ENCODE results near the gene CCDC110. TPM values are rescaled to one million over a fixed set of nuclear protein-coding genes. Genes with fewer than 3 reads are reported as not detected.
A peak's percentile ranks its signal among the peaks of the same experiment; 100 is the strongest.

CCDC110 gene
- total RNA-seq, 2 experiments from 2014 or later: 0.10 to 0.26 TPM

GRCh38 chr4:185405296-185405999 lies 66.1 kb downstream of the CCDC110 start:
- CTCF ChIA-PET: interaction anchor here (0.7 to 1.2 kb wide), 4 partner anchors 20 to 192 kb away, joined by 3 read pairs; partner anchors contain the start of gene UFSP2
- H3K4me3 Mint-ChIP-seq: no peak overlapping the region
- no peak overlapping the region for H3K27ac Mint-ChIP-seq
- no peak for DNase-seq
- H3K36me3 Mint-ChIP-seq: peaks cover 30% of the 10 kb centered on the region
- H3K4me1 Mint-ChIP-seq (ENCODE audit: low read depth): peaks cover 8% of the 10 kb centered on the region
- H3K27me3 Mint-ChIP-seq: no peaks in the 10 kb centered on the region
- no peaks in the 10 kb centered on the region for H3K9me3 Mint-ChIP-seq
- intact Hi-C loops (cut with micrococcal nuclease): loop anchor here (1.0 kb wide), 1 partner anchor 9 kb away; the partner anchor contains the start of gene ANKRD37
- POLR2A ChIA-PET: interaction anchor here (1.1 to 1.4 kb wide), 2 partner anchors 9 to 32 kb away, joined by 3 to 4 read pairs; partner anchors contain the start of gene ANKRD37

GRCh38 chr4:185404031-185404430 lies 67.5 kb downstream of the CCDC110 start:
- POLR2A ChIA-PET: interaction anchor here (0.6 kb wide), 2 partner anchors 121 to 239 kb away, joined by 3 to 4 read pairs; no protein-coding TSS in a partner anchor
- CTCF ChIA-PET: interaction anchor here (0.6 to 1.2 kb wide), 2 partner anchors 194 to 242 kb away, joined by 3 read pairs; no protein-coding TSS in a partner anchor
- Mint-ChIP-seq H3K4me3 (no peak overlapping the region), H3K36me3 (peaks cover 29% of the 10 kb centered on the region), H3K4me1 (ENCODE audit: low read depth) (peaks cover 11% of the 10 kb centered on the region), H3K9me3 (no peaks in the 10 kb centered on the region), H3K27ac (no peak overlapping the region), H3K27me3 (no peaks in the 10 kb centered on the region)
- intact Hi-C loops (cut with micrococcal nuclease): no loop called here
- DNase-seq: no peak

GRCh38 chr4:185399466-185399865 lies 72.1 kb downstream of the CCDC110 start:
- intact Hi-C loops (cut with micrococcal nuclease): loop anchor here (5.0 to 10.0 kb wide), 3 partner anchors 42 to 1895 kb away; partner anchors contain the start of genes ACSL1 and ING2
- H3K27ac Mint-ChIP-seq: no peak overlapping the region
- ChIA-PET CTCF (no interaction called here), POLR2A (no interaction called here)
- H3K36me3 Mint-ChIP-seq: peaks cover 17% of the 10 kb centered on the region
- no peak for DNase-seq
- no peaks in the 10 kb centered on the region for H3K27me3 Mint-ChIP-seq
- H3K4me1 Mint-ChIP-seq (ENCODE audit: low read depth): peaks cover 29% of the 10 kb centered on the region
- H3K4me3 Mint-ChIP-seq: no peak overlapping the region
- no peaks in the 10 kb centered on the region for H3K9me3 Mint-ChIP-seq

- H3K4me3 Mint-ChIP-seq: no peak overlapping the region
- ChIA-PET CTCF (interaction anchor here (1.5 kb wide), 1 partner anchor 215 kb away, joined by 9 read pairs; no protein-coding TSS in a partner anchor), POLR2A (no interaction called here)
- no peaks in the 10 kb centered on the region for H3K9me3 Mint-ChIP-seq
- H3K4me1 Mint-ChIP-seq (ENCODE audit: low read depth): peaks cover 36% of the 10 kb centered on the region
- DNase-seq: no peak
- no peaks in the 10 kb centered on the region for H3K27me3 Mint-ChIP-seq
- no peak overlapping the region for H3K27ac Mint-ChIP-seq
- intact Hi-C loops (cut with micrococcal nuclease): loop anchor here (5.0 to 10.0 kb wide), 3 partner anchors 41 to 1894 kb away; partner anchors contain the start of genes ACSL1 and ING2
- peaks cover 17% of the 10 kb centered on the region for H3K36me3 Mint-ChIP-seq
Measured at GRCh38 chr4:185398618-185399017, 72.9 kb downstream of the CCDC110 start.

GRCh38 chr4:185396724-185397385 lies 74.7 kb downstream of the CCDC110 start, which contains the start of gene ANKRD37:
ANKRD37 (plus strand) TSS chr4:185396841; CDS start chr4:185396924, 83 bp downstream.
- H3K9me3 Mint-ChIP-seq: no peaks in the 10 kb centered on the region
- POLR2A ChIA-PET: interaction anchor here (0.7 to 2.2 kb wide), 5 partner anchors 8 to 748 kb away, joined by 3 to 12 read pairs (median 4); partner anchors contain the start of genes CASP3, CFAP97, PRIMPOL and UFSP2
- H3K27me3 Mint-ChIP-seq: no peaks in the 10 kb centered on the region
- peak within 1 kb of the TSS; percentile 95 for H3K4me3 Mint-ChIP-seq
- H3K36me3 Mint-ChIP-seq: peaks cover 11% of the 10 kb centered on the region
- H3K4me1 Mint-ChIP-seq (ENCODE audit: low read depth): peaks cover 37% of the 10 kb centered on the region
- no peak for DNase-seq
- intact Hi-C loops (cut with micrococcal nuclease): loop anchor here (1.0 to 10.0 kb wide), 10 partner anchors 8 to 1892 kb away; partner anchors contain the start of genes ACSL1, CCDC110, CENPU and ING2
- peak within 1 kb of the TSS; percentile 97 for H3K27ac Mint-ChIP-seq
- CTCF ChIA-PET: interaction anchor here (0.9 to 1.4 kb wide), 3 partner anchors 213 to 663 kb away, joined by 3 to 4 read pairs (median 3); partner anchors contain the start of genes CENPU and SLC25A4

- no peaks in the 10 kb centered on the region for H3K9me3 Mint-ChIP-seq
- POLR2A ChIA-PET: interaction anchor here (0.7 to 2.2 kb wide), 6 partner anchors 8 to 747 kb away, joined by 3 to 12 read pairs (median 4); partner anchors contain the start of genes CASP3, CFAP97, PRIMPOL and SNX25
- H3K27ac Mint-ChIP-seq: peak overlapping the region; percentile 97
- CTCF ChIA-PET: interaction anchor here (0.9 to 1.5 kb wide), 7 partner anchors 30 to 662 kb away, joined by 3 to 4 read pairs (median 3); partner anchors contain the start of genes CENPU, SLC25A4, SNX25 and UFSP2
- peaks cover 11% of the 10 kb centered on the region for H3K36me3 Mint-ChIP-seq
- intact Hi-C loops (cut with micrococcal nuclease): loop anchor here (1.0 to 10.0 kb wide), 12 partner anchors 9 to 1891 kb away; partner anchors contain the start of genes ACSL1, CCDC110, CENPU and ING2
- H3K27me3 Mint-ChIP-seq: no peaks in the 10 kb centered on the region
- H3K4me1 Mint-ChIP-seq (ENCODE audit: low read depth): peaks cover 37% of the 10 kb centered on the region
- H3K4me3 Mint-ChIP-seq: peak overlapping the region; percentile 95
- DNase-seq: peak; percentile 98
Measured at GRCh38 chr4:185395956-185396723, 75.4 kb downstream of the CCDC110 start.

GRCh38 chr4:185395238-185395955 lies 76.1 kb downstream of the CCDC110 start, which contains the start of gene LRP2BP:
LRP2BP (minus strand) TSS chr4:185395924; CDS start chr4:185378186, 17,738 bp downstream.
- H3K27ac Mint-ChIP-seq: peak within 1 kb of the TSS; percentile 97
- intact Hi-C loops (cut with micrococcal nuclease): loop anchor here (1.0 to 10.0 kb wide), 5 partner anchors 38 to 1891 kb away; partner anchors contain the start of genes ACSL1 and ING2
- H3K9me3 Mint-ChIP-seq: no peaks in the 10 kb centered on the region
- no peaks in the 10 kb centered on the region for H3K27me3 Mint-ChIP-seq
- H3K36me3 Mint-ChIP-seq: peaks cover 7% of the 10 kb centered on the region
- DNase-seq: no peak
- ChIA-PET CTCF (interaction anchor here (1.0 to 1.5 kb wide), 6 partner anchors 31 to 807 kb away, joined by 3 to 4 read pairs (median 3); partner anchors contain the start of genes SLC25A4, SNX25 and UFSP2), POLR2A (interaction anchor here (1.4 to 2.2 kb wide), 6 partner anchors 9 to 746 kb away, joined by 4 to 12 read pairs (median 4); partner anchors contain the start of genes CASP3, CFAP97, PRIMPOL and SNX25)
- peak within 1 kb of the TSS; percentile 95 for H3K4me3 Mint-ChIP-seq
- peaks cover 37% of the 10 kb centered on the region for H3K4me1 Mint-ChIP-seq (ENCODE audit: low read depth)

Other genes with a start within 250 kb of the CCDC110 start
- under 1 TPM; 0.36 to 0.48 TPM for gene LRP2BP, start 75.8 kb downstream of the CCDC110 start, total RNA-seq
- gene ANKRD37, start 74.9 kb downstream of the CCDC110 start, total RNA-seq: 10 to 100 TPM; 13.0 to 14.5 TPM
- 10 to 100 TPM; 28.3 to 33.0 TPM for gene UFSP2, start 45.8 kb downstream of the CCDC110 start, total RNA-seq
- not detected for gene PDLIM3, start 63.8 kb upstream of the CCDC110 start, total RNA-seq

Measured in activated CD4-positive, alpha-beta memory T cell treated with anti-CD3 and anti-CD28 coated beads for 36 hours (primary cell).